ENCODE data around the gene HYPK.

HYPK gene

GRCh38 chr15:43777267-43777914 is 23.0 kb upstream of the HYPK start:
- 0 out of 2 replicates have a peak, but pooled peaks cover 3% of the 10 kb centered on the region for H3K4me1 ChIP-seq
- peak overlapping the region; percentile 72 for H3K4me3 ChIP-seq (ENCODE audit: low read depth, low read length)
- peaks cover 12% of the 10 kb centered on the region for H3K36me3 ChIP-seq
- TF ChIP-seq CTCF (IDR thresholded peaks at IDR 0.05; ENCODE audit: low read depth, low read length) = peak; percentile 48
- no peaks in the 10 kb centered on the region for H3K27me3 ChIP-seq
- H3K9me3 ChIP-seq = no peaks in the 10 kb centered on the region
- DNase-seq = peak; percentile 71

- no peaks in the 10 kb centered on the region for H3K27me3 ChIP-seq
- DNase-seq = no peak
- TF ChIP-seq CTCF (IDR thresholded peaks at IDR 0.05; ENCODE audit: low read depth, low read length) = no peak
Observed at GRCh38 chr15:43779016-43779415, 21.4 kb upstream of the HYPK start.

GRCh38 chr15:43789409-43789808 is 11.0 kb upstream of the HYPK start:
- Histone ChIP-seq H3K4me3 (ENCODE audit: low read depth, low read length) (no peak overlapping the region), H3K27me3 (no peaks in the 10 kb centered on the region), H3K36me3 (peaks cover 14% of the 10 kb centered on the region), H3K4me1 (peaks cover 1% of the 10 kb centered on the region; the same call in 1 of the 2 replicates), H3K9me3 (no peaks in the 10 kb centered on the region; the same call in 1 of the 2 replicates)
- no peak for TF ChIP-seq CTCF (IDR thresholded peaks at IDR 0.05; ENCODE audit: low read depth, low read length)
- no peak for DNase-seq

More at GRCh38 chr15:43779016-43779415, 21.4 kb upstream of the HYPK start:
- Histone ChIP-seq H3K9me3 (no peaks in the 10 kb centered on the region), H3K4me1 (0 out of 2 replicates have a peak, but pooled peaks cover 3% of the 10 kb centered on the region), H3K36me3 (peaks cover 3% of the 10 kb centered on the region; the same call in 1 of the 2 replicates), H3K4me3 (ENCODE audit: low read depth, low read length) (no peak overlapping the region)

- Histone ChIP-seq H3K27me3 (no peaks in the 10 kb centered on the region), H3K9me3 (no peaks in the 10 kb centered on the region), H3K4me1 (peaks cover 2% of the 10 kb centered on the region; the same call in 1 of the 2 replicates), H3K4me3 (ENCODE audit: low read depth, low read length) (peak within 1 kb of the TSS; percentile 91), H3K36me3 (peaks cover 35% of the 10 kb centered on the region)
- TF ChIP-seq CTCF (IDR thresholded peaks at IDR 0.05; ENCODE audit: low read depth, low read length) = no peak
- DNase-seq = peak; percentile 100
Observed at GRCh38 chr15:43791993-43792760, 8.2 kb upstream of the HYPK start, which contains the start of gene SERF2. TSS of gene SERF2 (plus strand) at chr15:43792320. CDS start at chr15:43792377, 57 bp downstream.

- H3K27me3 ChIP-seq = no peaks in the 10 kb centered on the region
- peak overlapping the region; percentile 91 for H3K4me3 ChIP-seq (ENCODE audit: low read depth, low read length)
Observed at GRCh38 chr15:43792761-43793476, 7.5 kb upstream of the HYPK start.

More at GRCh38 chr15:43792761-43793476, 7.5 kb upstream of the HYPK start:
- TF ChIP-seq CTCF (IDR thresholded peaks at IDR 0.05; ENCODE audit: low read depth, low read length) = no peak
- DNase-seq = no peak
- peaks cover 2% of the 10 kb centered on the region; the same call in 1 of the 2 replicates for H3K4me1 ChIP-seq
- no peaks in the 10 kb centered on the region for H3K9me3 ChIP-seq
- H3K36me3 ChIP-seq = peaks cover 35% of the 10 kb centered on the region
